SH-SY5Y (cell line): ENCODE measurements around the gene MOB1B.

Source experiments
- GATA2 ChIP-seq: IDR thresholded peaks from 2 replicates; pipeline ENCODE4 v1.6.1; 2011; ENCODE audit warnings: mild to moderate bottlenecking, low read depth, low read length
- GATA3 ChIP-seq: IDR thresholded peaks from 2 replicates; pipeline ENCODE4 v1.6.1; 2011; ENCODE audit warnings: low read depth, mild to moderate bottlenecking, low read length, moderate library complexity

DNA sequence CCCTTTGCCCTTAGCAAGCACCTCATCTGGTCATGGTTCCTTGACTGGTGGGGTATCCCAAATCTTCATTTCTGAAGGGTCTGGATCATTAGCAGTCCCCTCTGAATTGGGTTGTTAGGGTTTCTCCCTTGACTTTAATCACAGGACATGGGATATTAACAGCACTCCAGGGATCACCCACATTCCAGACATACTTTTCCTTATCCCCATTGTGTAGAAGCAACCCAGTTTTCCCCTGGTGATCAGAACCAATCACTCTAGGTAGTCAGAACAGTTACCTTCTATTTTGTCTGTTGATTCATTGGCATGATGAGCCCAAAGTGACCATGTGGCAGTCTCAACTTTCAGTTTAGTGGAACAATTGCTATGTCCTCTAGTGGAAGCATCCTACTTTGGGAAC lies 33.4 kb upstream of the MOB1B start:
- no peak for TF ChIP-seq GATA2
- no peak for TF ChIP-seq GATA3
